ENCODE measurements around the gene CDC45. TPM values are rescaled to one million over a fixed set of nuclear protein-coding genes. Genes with fewer than 3 reads are reported as not detected.

The CDC45 gene
- total and polyA plus RNA-seq, 2 of the 13 experiments (the other 11 are each of a cell fraction or from before 2014, with no cell fraction given), result 14.4 to 36.3 TPM

- TF ChIP-seq, protein P1, sequence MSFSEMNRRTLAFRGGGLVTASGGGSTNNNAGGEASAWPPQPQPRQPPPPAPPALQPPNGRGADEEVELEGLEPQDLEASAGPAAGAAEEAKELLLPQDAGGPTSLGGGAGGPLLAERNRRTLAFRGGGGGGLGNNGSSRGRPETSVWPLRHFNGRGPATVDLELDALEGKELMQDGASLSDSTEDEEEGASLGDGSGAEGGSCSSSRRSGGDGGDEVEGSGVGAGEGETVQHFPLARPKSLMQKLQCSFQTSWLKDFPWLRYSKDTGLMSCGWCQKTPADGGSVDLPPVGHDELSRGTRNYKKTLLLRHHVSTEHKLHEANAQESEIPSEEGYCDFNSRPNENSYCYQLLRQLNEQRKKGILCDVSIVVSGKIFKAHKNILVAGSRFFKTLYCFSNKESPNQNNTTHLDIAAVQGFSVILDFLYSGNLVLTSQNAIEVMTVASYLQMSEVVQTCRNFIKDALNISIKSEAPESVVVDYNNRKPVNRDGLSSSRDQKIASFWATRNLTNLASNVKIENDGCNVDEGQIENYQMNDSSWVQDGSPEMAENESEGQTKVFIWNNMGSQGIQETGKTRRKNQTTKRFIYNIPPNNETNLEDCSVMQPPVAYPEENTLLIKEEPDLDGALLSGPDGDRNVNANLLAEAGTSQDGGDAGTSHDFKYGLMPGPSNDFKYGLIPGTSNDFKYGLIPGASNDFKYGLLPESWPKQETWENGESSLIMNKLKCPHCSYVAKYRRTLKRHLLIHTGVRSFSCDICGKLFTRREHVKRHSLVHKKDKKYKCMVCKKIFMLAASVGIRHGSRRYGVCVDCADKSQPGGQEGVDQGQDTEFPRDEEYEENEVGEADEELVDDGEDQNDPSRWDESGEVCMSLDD (CRISPR knock-in tag; IDR thresholded peaks at IDR 0.05; ENCODE audit: borderline replicate concordance), result peak; percentile 62; the same call in 1 of the 2 replicates
- TF ChIP-seq MEIS2 (CRISPR knock-in tag; IDR thresholded peaks at IDR 0.05) (peak; percentile 92), NFE2L1 (CRISPR knock-in tag; IDR thresholded peaks at IDR 0.05; ENCODE audit: borderline replicate concordance) (no peak), HNRNPUL1 (IDR thresholded peaks at IDR 0.05; ENCODE audit: low read depth, low read length) (peak; percentile 94), ZNF484 (CRISPR knock-in tag; IDR thresholded peaks at IDR 0.05; ENCODE audit: borderline replicate concordance, low read depth) (no peak), ZNF30 (CRISPR knock-in tag; IDR thresholded peaks at IDR 0.05) (peak; percentile 27; the same call in 1 of the 2 replicates), PTBP1 (IDR thresholded peaks at IDR 0.05; ENCODE audit: low read depth, low read length, poor library complexity, severe bottlenecking) (no peak), ATF2 (CRISPR knock-in tag; IDR thresholded peaks at IDR 0.05) (peak; percentile 96), GPN1 (CRISPR knock-in tag; IDR thresholded peaks at IDR 0.05; ENCODE audit: borderline replicate concordance) (peak; percentile 82; the same call in 1 of the 2 replicates), TP53 (CRISPR knock-in tag; conservative IDR thresholded peaks at IDR 0.05) (no peak; the same call in 1 of the 2 replicates), SUZ12 (IDR thresholded peaks at IDR 0.05; ENCODE audit: low read depth, low read length) (no peak), NCOA2 (CRISPR knock-in tag; IDR thresholded peaks at IDR 0.05) (peak; percentile 67; the same call in 1 of the 2 replicates), POGZ (CRISPR knock-in tag; IDR thresholded peaks at IDR 0.05) (peak; percentile 98), SP140L (CRISPR knock-in tag; IDR thresholded peaks at IDR 0.05; ENCODE audit: borderline replicate concordance) (0 out of 2 replicates have a peak, but pooled peaks have one; percentile 53), SIX4 (CRISPR knock-in tag; IDR thresholded peaks at IDR 0.05) (0 out of 2 replicates have a peak, but pooled peaks have one; percentile 78), HCFC1 (IDR thresholded peaks at IDR 0.05; ENCODE audit: low read depth, low read length) (peak; percentile 77)
- TF ChIP-seq, protein P2, sequence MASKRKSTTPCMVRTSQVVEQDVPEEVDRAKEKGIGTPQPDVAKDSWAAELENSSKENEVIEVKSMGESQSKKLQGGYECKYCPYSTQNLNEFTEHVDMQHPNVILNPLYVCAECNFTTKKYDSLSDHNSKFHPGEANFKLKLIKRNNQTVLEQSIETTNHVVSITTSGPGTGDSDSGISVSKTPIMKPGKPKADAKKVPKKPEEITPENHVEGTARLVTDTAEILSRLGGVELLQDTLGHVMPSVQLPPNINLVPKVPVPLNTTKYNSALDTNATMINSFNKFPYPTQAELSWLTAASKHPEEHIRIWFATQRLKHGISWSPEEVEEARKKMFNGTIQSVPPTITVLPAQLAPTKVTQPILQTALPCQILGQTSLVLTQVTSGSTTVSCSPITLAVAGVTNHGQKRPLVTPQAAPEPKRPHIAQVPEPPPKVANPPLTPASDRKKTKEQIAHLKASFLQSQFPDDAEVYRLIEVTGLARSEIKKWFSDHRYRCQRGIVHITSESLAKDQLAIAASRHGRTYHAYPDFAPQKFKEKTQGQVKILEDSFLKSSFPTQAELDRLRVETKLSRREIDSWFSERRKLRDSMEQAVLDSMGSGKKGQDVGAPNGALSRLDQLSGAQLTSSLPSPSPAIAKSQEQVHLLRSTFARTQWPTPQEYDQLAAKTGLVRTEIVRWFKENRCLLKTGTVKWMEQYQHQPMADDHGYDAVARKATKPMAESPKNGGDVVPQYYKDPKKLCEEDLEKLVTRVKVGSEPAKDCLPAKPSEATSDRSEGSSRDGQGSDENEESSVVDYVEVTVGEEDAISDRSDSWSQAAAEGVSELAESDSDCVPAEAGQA (IDR thresholded peaks at IDR 0.05; ENCODE audit: low read depth), result peak; percentile 88
- TF ChIP-seq, protein P2 (CRISPR knock-in tag; IDR thresholded peaks at IDR 0.05; ENCODE audit: borderline replicate concordance), result no peak
- TF ChIP-seq, protein P3, sequence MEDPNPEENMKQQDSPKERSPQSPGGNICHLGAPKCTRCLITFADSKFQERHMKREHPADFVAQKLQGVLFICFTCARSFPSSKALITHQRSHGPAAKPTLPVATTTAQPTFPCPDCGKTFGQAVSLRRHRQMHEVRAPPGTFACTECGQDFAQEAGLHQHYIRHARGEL (CRISPR knock-in tag; IDR thresholded peaks at IDR 0.05), result peak; percentile 87; the same call in 1 of the 2 replicates
Observed at GRCh38 chr22:19432133-19432851, 47.4 kb upstream of the CDC45 start, which contains the start of gene MRPL40 (continued).

Data from HepG2 (cell line).